H54 (cell line): ENCODE results near the gene SDCCAG8.

Experiments used
- DNase-seq: peaks from one replicate; pipeline ENCODE4 v3.0.0; 2011; ENCODE audit warnings: low spot score, mixed read lengths; ENCODE audit not compliant: insufficient read length
- FAIRE-seq: peaks from 3 replicates; lab custom pipeline; 2011; peaks lifted over from hg19 to GRCh38; lab: Jason Lieb, UNC
- POLR2A ChIP-seq: IDR thresholded peaks from 2 replicates; pipeline ENCODE4 v1.6.1; 2011; ENCODE audit warnings: low read depth, mild to moderate bottlenecking, low read length

Gene SDCCAG8

DNA sequence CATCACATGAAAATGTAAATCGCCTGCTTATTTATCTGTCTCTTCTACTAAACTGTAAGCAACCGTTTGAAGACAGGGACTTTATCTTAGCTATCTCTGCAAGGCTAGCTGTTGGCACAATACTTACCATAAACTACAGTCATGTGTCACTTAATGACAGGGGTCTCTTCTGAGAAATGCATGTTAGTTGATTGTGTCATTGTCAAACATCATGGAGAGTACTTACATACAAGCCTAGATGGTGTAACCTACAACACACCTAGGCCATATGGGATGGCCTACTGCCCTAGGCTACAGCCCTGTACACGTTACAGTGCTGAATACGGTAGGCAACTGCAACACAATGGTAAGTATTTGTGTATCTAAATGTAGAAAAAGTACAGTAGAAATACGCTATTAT, 267.9 kb downstream of the SDCCAG8 start:
- no peak for FAIRE-seq
- DNase-seq, result no peak
- TF ChIP-seq POLR2A, result no peak

DNA sequence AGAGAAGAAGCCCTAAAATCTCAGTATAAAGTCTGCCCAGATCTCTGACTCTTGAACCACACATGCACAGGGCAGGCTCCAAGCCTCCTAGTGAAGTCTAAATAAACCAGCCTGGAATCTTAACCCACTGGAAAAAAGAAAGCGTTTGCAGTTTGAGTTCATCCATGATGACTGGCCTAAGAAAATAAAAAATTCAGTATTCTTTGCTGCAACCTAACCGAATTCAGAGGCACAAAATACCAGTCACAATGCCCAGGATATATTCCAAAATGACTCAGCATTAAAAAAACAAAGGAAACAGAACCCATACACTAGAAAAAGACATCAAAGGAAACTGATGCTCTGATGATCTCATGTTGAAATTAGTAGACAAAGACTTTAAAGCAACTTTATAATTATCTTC, 269.2 kb downstream of the SDCCAG8 start:
- DNase-seq (no peak), FAIRE-seq (peak; percentile 82)
- TF ChIP-seq POLR2A, result no peak

DNA sequence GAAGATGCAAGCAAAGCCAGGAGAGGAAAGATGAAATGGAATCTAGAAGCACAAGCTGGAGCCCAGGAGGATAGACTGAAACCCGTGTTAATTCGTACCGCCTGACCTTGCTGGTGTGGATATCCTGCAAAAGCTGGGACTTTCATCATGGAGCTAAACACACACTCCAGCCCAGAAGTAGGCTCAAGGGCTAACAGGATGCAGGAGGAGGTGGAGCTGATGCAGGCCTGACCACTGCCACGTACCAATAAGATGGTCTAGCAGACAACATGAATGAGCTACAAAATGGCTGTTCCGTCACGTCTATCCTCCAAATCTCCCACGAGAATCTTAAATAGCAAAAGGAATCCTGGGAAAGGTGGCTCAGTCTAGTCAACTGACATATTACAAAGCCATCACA, 270.3 kb downstream of the SDCCAG8 start:
- FAIRE-seq, result peak; percentile 6
- no peak for TF ChIP-seq POLR2A
- DNase-seq, result no peak

DNA sequence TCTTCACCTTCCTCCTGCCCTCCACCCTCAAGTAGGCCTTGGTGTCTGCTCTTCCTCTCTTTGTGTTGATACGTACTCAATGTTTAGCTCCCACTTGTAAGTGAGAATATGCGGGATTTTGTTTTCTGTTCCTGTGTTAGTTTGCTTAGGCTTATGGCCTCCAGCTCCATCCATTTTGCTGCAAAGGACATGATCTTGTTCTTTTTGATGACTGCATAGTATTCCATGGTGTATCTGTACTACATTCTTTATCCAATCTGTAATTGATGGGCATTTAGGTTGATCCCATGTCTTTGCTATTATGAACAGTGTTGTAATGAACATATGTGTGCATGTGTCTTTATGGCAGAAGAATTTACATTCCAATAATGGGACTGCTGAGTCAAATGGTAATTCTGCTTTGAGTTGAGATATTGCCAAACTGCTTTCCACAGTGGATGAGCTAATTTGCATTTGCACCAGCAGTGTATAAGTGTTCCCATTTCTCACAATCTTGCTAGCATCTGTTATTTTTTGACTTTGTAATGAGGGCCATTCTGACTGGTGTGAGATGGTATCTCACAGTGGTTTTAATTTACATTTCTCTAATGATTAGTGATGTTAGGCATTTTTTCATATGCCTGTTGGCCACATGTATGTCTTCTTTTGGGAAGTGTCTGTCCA, 272.7 kb downstream of the SDCCAG8 start:
- peak; percentile 27 for FAIRE-seq
- no peak for TF ChIP-seq POLR2A
- no peak for DNase-seq

DNA sequence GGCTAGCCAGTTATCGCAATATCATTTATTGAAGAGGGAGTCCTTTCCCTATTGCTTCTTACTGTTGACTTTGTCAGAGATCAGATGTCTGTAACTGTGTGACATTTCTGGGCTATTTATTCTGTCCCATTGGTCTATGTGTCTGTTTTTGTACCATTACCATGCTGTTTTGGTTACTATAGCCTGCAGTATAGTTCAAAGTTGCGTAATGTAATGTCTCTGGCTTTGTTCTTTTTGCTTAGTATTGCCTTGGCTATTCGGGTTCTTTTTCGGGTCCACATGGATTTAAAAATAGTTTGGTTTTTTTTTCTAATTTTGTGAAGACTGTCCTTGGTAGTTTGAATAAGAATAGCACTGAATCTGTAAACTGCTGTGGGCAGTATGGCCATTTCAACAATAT, 273.7 kb downstream of the SDCCAG8 start:
- FAIRE-seq (no peak), DNase-seq (no peak)
- TF ChIP-seq POLR2A, result no peak

DNA sequence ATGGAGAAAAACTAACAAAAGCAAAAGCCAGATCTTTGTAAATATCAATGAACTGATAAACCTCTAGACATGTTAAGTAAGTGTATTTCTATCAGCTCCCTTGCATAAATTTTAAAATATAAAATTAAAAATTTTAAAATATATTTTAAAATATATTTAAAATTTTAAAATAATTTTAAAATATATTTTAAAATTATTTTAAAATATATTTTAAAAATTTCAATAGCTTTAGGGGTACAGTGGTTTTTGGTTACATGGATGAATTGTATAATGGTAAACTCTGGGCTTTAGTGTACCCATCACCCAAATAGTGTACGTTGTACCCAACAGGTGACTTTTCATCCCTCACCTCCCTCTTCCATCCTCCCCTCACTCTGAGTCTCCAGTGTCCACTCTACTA, 279.2 kb downstream of the SDCCAG8 start:
- FAIRE-seq, result no peak
- no peak for TF ChIP-seq POLR2A
- DNase-seq, result no peak

DNA sequence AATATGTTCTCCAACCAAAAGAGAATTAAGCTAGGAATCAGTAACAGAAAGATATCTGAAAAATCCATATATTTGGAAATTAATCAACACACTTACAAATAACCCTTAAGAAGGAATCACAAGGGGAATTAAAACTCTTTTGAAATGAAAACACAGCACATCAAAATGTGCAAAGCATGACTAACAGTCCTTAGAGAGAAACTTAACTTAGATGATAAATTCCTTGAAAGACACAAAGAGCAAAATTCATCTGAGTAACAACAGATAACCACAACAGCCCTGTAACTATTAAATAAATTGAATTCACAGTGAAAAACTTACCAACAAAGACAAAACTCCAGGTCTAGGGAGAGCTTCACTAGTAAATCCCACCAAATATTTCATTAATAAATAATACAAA, 283.8 kb downstream of the SDCCAG8 start:
- no peak for DNase-seq
- no peak for TF ChIP-seq POLR2A
- no peak for FAIRE-seq

DNA sequence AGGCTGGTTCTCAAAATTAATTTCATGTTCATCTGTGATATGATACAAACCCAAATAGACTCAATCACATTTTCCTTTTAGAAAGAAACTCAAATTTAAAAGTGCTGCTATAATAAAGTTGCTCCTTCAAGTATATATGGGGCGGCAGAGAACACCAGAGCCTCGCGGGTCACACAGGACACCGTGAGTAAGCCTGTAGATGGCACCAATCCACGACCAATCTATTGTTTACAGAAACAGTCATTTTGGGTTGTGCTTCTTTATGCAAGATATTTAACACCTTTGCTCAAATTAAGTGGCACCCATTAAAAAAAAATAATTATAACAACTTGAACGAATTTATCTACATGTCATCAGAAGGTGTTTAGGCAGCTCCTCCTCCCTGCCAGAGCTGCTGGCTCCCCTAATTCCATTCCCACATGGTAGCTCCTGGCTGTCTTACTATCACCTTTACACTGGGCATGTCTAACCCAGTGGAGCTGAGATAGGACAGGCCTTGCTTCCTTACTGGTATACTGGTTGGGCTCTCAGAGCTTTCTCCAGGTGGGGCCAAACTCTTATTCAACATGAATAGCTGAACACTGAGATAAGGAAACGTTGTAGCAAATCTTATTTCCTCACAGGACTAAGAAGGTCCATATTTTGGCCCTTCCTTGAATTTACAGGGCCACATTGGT, 287.0 kb downstream of the SDCCAG8 start:
- FAIRE-seq (no peak), DNase-seq (no peak)
- no peak for TF ChIP-seq POLR2A

DNA sequence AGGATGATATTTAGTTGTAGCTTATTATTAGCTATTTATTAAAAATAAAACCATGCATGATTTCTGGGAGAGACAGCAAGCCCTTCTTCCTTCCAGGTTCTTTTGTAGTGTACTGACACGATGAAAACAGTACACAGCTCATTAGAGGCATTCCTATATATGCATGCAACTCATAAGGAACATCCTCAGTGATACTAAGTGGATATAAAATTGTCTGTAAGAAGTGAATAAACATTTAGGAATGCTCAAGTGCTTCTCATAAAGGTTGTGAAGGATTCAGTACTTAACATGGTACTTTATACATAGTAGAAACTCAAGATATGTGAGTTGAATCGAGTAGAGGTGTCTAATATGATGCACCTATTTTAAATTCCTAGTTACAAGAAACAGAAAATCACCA, 287.7 kb downstream of the SDCCAG8 start:
- DNase-seq (no peak), FAIRE-seq (no peak)
- TF ChIP-seq POLR2A, result no peak

DNA sequence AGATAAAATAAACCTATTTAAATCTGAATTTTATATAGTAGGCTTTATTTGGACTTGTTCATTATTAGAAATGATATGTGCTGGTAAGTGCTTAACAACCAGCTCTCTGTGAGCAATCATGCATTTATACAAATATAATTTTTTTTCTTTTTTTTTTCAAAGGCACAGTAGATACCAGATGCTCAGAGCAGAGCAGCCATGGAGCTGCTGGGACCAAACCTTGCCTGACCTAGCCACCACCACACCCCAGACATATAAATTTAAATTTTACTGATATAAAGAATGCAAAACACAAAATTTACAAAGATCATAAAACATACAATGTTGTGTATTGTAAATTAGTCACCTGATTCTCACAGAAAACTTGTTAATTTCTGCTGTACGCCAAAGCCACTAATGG, 290.6 kb downstream of the SDCCAG8 start:
- TF ChIP-seq POLR2A, result no peak
- DNase-seq (no peak), FAIRE-seq (no peak)

DNA sequence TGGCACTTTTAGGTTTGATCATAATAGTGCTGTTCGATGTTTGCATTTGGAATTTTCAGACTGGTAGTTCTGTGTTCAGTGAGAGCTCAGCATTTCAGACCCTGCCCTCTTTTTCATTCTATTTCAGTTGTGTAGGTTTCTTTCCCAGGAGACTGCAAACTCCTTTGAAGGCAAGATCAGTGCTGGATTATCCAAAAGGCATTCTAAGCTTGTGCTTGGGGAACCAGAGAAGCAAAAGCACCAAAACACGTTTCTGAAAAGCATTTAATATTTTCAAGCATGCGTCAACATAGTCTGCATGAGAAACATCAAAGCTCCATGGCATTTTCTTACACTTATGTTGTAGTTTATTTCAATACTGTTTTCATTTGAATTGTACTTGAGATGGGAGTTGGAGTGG, 292.1 kb downstream of the SDCCAG8 start:
- TF ChIP-seq POLR2A, result no peak
- no peak for FAIRE-seq
- no peak for DNase-seq

DNA sequence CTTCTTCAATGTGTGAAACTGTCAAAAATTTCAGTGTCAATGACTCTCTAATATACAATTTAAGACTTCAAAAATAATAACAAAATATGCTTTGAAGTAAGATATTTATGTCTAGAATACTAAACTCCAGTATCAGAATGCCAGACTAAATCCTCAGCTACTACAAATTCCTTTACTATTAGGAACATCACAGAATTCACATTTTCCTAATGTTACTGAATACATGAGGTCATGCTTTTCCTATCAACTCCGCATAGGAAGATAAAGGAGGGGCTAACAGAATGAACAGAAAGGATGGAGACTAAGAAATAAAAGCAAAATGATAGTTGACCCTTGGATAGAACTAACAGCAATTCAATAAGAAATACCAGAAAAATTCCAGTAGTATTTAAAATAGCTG, 292.7 kb downstream of the SDCCAG8 start:
- FAIRE-seq (no peak), DNase-seq (no peak)
- no peak for TF ChIP-seq POLR2A

DNA sequence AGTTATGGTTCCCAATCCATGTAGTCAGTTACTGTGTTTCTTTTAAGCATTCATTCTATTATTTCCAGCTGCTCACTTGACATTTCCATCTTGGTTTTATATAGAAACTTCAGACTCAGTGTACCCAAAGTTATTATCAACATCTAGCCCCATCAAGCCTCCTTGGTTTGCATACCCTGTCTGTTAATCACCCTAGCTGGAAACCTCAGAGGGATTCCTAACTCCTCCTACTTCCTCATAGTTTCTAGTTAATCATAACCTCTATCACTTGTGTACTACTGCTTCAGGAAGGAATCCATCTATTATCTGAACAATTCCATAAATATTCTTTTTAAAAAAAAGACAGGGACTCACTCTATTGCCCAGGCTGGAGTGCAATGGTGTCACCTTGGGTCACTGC, 293.3 kb downstream of the SDCCAG8 start:
- FAIRE-seq (peak; percentile 70), DNase-seq (no peak)
- TF ChIP-seq POLR2A, result no peak
